SK-N-MC (cell line): ENCODE data around the gene SEZ6.

Experiments used
- DNase-seq: peaks from one replicate; pipeline ENCODE4 v3.0.0-alpha.2; 2011; ENCODE audit warnings: low read depth, low spot score
- H3K27ac ChIP-seq: fragments of 200-600 bp; sonication (generic); 2 replicates; pipeline ENCODE4 v1.5.1; 2016; ENCODE audit warnings: mixed run types
- H3K36me3 ChIP-seq: fragments of 200-600 bp; sonication (generic); 2 replicates; pipeline ENCODE4 v1.6.1; 2017; ENCODE audit warnings: antibody characterized with exemption, low read length, mixed read lengths; ENCODE audit not compliant: insufficient read depth
- H3K4me3 ChIP-seq: fragments of 200-600 bp; sonication (generic); 2 replicates; pipeline ENCODE4 v1.5.1; 2016
- H3K9ac ChIP-seq: fragments of 200-600 bp; sonication (generic); 2 replicates; pipeline ENCODE4 v1.8.0; 2017; ENCODE audit warnings: mixed run types, mixed read lengths; ENCODE audit not compliant: insufficient read length
- H3K9me3 ChIP-seq: fragments of 200-600 bp; sonication (generic); 2 replicates; pipeline ENCODE4 v1.6.1; 2017; ENCODE audit warnings: low read depth, mild to moderate bottlenecking, antibody characterized with exemption, low read length, moderate library complexity, mixed read lengths
- EZH2 ChIP-seq: fragments of 200-600 bp; sonication (generic); IDR thresholded peaks from one replicate; pipeline ENCODE4 v1.6.1; 2017; ENCODE audit warnings: antibody characterized with exemption
- FOXP2 ChIP-seq: optimal IDR thresholded peaks from 2 replicates; pipeline ENCODE3; 2011; ENCODE audit warnings: mild to moderate bottlenecking, moderate library complexity; ENCODE audit not compliant: insufficient read depth; ENCODE audit errors: extremely low read length, control extremely low read depth
- POLR2AphosphoS5 ChIP-seq: IDR thresholded peaks from 2 replicates; pipeline ENCODE4 v1.6.1; 2012; ENCODE audit warnings: mild to moderate bottlenecking, low read depth, low read length, borderline replicate concordance

SEZ6 gene

DNA sequence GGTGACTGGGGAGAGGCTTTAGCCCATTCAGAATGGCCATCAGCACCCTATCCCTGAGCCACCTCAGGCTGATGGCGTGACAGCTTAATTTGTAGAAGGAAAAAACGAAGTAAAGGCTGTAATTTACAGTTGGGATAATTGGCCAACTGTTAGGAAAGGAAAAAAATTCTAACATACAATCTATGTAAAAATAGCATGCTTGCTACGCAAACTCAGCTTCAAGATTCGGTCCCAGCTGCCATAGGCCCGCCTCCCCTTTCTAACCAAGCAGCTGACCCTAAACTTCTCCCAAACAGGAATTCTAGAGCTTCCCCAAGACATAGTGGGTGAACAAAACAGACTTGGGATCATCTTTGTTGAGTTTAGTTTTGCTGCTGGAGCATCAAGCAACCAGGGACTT lies 4.9 kb downstream of the SEZ6 start:
- DNase-seq = no peak
- Histone ChIP-seq H3K36me3 (no peaks in the 10 kb centered on the region), H3K4me3 (no peak overlapping the region), H3K9ac (no peak overlapping the region), H3K27ac (no peak overlapping the region), H3K9me3 (no peaks in the 10 kb centered on the region)
- TF ChIP-seq FOXP2 (no peak), POLR2AphosphoS5 (no peak), EZH2 (no peak)

DNA sequence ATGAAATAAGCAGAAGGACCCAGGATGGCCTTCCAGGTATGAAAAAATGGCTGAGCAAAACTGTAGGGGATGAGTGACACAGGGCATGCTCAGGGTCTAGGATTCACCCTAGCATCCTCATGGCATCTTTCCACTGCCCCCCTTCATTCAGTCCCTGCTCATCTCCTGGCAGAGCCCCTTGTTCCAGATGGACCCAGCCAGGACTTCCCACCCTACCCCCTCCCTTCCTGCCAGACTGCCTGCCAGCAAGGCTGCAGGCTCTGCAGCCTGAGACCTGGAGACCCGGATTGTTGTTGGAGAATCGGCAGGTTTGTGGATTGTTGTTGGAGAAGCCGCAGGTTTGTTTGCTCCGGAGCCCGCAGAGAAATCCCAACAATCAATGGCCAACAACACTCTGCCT lies 6.6 kb downstream of the SEZ6 start:
- no peak for TF ChIP-seq POLR2AphosphoS5
- no peak for TF ChIP-seq EZH2
- no peak for TF ChIP-seq FOXP2
- H3K9me3 ChIP-seq = no peaks in the 10 kb centered on the region
- no peak overlapping the region for H3K27ac ChIP-seq
- no peak for DNase-seq
- H3K36me3 ChIP-seq = no peaks in the 10 kb centered on the region
- H3K4me3 ChIP-seq = no peak overlapping the region
- no peak overlapping the region for H3K9ac ChIP-seq

DNA sequence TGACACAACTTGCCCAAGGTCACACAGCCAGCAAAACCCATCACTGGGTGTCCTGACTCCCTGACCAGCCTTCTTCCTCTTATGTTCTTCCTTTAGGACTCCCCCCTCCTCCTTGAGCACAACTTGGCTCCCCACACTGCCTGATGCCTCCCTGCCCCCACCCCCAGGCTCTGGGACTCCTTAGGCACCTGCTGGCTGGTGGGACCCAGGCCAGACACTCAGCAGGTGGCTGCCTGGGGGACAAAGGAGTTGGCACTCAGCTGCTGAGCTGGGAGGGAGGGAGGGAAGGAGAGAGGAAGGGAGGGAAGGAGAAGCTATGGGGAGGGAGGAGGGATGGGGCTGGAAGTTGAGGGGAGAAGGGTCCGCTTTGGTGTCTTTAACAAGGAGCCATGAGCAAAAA lies 8.0 kb downstream of the SEZ6 start:
- Histone ChIP-seq H3K36me3 (no peaks in the 10 kb centered on the region), H3K4me3 (no peak overlapping the region), H3K27ac (no peak overlapping the region), H3K9ac (no peak overlapping the region), H3K9me3 (no peaks in the 10 kb centered on the region)
- TF ChIP-seq POLR2AphosphoS5 (no peak), EZH2 (no peak), FOXP2 (no peak)
- DNase-seq = no peak

DNA sequence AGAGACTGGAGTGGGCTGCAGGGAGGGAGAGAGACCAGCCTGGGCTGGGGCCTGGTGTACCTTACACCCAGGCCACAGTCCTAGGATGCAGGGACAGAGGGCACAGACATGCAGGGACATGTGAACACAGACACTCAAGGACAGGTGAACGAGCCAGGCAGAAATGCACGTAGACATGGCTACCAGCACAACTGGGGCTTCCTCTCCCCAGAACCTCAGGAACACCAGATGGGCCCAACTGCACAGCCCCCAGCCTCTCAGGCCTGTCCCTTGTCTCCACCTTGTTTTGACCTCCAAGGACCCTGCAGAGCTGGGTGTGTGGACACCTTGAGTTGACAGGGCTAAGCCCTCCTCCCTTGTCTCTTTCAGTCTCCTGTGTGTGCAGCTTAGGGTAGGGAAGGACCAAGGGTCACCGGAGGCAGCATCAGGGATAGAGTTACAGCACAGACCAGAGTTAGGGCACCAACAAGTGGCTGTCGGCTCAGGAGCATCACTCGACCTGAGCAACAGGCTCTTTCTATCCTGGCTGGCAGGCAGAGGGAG lies 9.2 kb downstream of the SEZ6 start:
- H3K9ac ChIP-seq = no peak overlapping the region
- no peak overlapping the region for H3K27ac ChIP-seq
- no peaks in the 10 kb centered on the region for H3K9me3 ChIP-seq
- DNase-seq = no peak
- no peak for TF ChIP-seq FOXP2
- TF ChIP-seq EZH2 = no peak
- no peak for TF ChIP-seq POLR2AphosphoS5
- no peak overlapping the region for H3K4me3 ChIP-seq
- no peaks in the 10 kb centered on the region for H3K36me3 ChIP-seq

DNA sequence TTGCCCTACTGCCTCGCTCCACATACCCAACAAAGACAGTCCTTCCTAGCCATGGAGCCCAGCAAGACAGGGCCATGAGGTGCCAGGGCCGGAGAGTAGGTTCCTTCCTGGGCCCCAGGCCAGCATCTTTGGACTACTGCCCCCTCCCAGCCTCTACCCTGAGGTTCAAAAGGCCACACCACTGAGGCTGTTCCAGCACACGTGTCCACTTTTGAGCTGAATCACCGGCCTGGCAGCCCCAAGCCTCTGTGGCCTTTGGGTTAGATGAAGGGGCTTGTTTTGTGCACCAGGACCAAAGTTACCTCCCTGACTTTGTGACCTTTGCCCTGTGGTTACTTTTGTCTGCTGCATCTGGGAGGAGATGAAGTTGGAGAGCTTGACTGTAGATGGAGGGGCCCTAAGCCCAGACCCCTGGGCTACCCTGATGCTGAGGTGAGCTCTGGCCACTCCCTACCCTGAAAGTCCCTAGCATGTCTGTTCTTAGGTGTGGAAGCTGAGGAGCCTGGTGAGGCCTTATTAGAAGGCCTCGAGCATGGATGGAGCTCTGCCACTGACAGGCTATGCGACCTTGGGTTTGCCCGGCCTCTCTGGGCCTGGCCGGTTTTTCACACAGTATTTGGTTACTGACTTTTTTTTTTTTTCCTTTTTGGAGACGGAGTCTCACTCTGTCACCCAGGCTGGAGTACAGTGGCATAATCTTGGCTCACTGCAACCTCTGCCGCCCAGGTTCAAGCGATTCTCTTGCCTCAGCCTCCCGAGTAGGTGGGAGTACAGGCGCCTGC lies 12.0 kb downstream of the SEZ6 start:
- TF ChIP-seq POLR2AphosphoS5 (no peak), FOXP2 (no peak)
- Histone ChIP-seq H3K4me3 (no peak overlapping the region), H3K9ac (no peak overlapping the region), H3K36me3 (no peaks in the 10 kb centered on the region), H3K27ac (no peak overlapping the region), H3K9me3 (no peaks in the 10 kb centered on the region)
- no peak for DNase-seq

DNA sequence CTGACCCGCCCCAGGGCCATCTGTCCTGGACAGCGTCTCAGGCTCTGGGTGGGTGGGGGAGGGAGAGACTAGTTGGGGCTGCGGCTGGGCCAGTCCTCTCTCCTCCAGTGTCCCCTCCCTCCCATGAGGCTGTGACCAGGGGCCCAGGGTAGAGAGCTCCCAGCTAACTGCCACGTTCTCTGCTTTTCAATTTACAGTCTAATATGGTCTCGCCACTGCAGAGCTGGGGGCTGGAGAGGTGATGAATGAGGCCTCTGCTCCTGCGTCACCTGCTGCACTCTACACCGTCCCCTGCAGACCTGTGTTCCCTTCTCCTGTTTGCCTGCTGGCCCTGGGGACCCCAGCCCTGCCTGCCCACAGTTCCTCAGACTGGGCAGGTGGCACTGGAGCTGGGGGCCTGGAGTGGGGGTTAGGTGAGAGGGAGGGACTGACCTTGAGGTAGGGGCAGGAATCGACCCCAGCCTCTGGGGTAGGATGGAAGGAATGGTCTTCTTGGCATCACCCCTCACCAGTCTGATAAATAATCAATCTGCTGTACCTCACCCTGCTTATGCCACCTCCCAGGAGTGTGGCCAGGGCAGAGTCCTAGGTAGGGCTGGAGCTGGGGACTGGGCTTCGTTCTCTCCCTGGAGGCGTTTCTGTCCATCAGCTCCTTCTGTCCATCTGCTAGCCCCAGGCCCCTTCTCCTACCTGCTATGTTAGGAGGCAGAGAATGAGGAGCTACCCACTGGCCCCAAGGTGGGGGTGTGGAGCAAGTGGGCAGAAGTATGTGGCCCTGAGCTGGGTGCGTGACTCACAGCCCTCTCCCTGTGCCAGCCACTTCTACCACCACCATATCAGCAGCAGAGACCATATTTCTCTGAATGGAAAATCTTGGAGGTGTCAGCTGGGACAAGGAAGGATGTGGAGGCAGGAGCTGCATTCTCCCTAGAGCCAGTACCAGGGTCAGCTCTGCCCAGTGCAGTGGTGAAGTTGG lies 12.9 kb downstream of the SEZ6 start:
- H3K36me3 ChIP-seq = no peaks in the 10 kb centered on the region
- no peaks in the 10 kb centered on the region for H3K9me3 ChIP-seq
- DNase-seq = no peak
- no peak for TF ChIP-seq EZH2
- TF ChIP-seq FOXP2 = no peak
- no peak for TF ChIP-seq POLR2AphosphoS5
- no peak overlapping the region for H3K9ac ChIP-seq
- H3K4me3 ChIP-seq = no peak overlapping the region
- H3K27ac ChIP-seq = no peak overlapping the region

DNA sequence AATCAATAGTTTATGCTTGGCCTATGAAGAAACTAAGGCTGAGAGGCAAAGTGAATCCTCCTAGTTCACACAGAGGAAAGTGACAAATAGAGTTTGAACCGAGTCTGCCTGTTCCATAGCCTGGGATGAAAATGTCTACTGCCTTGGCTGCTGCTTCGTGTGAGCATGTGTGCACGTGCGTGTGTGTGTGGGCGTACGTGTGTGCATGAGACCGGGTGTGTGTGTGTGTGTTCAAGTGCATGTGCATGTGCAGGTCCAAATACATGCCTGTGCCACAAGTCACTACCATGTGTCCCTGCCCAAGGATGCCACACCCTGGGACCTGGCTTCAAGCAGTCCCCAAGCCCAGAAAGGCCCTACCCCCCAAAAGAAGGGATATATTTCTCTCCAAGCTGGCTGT lies 13.6 kb downstream of the SEZ6 start:
- H3K4me3 ChIP-seq = no peak overlapping the region
- H3K27ac ChIP-seq = no peak overlapping the region
- no peak for TF ChIP-seq POLR2AphosphoS5
- TF ChIP-seq FOXP2 = no peak
- TF ChIP-seq EZH2 = no peak
- H3K9me3 ChIP-seq = no peaks in the 10 kb centered on the region
- H3K36me3 ChIP-seq = no peaks in the 10 kb centered on the region
- H3K9ac ChIP-seq = no peak overlapping the region
- DNase-seq = no peak

DNA sequence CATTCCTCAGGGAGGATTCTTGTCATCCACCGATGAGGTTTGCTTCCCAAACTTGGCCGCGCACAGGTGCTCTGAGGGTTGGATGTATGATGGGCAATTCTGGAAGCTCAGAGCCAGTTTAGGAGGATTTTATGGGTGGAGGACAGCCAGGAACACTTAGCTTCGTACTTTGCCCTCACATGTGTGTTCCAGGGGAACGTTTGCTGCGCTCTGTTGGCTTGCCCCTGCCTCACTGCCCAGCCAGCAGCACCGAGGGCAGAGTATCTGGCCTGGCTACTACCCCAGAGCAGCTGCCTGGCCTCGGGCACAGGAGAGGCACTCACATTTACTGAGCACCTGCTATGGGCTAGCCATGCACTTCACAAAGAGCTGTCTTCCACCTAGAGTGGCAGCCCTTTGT lies 14.1 kb downstream of the SEZ6 start:
- no peak overlapping the region for H3K4me3 ChIP-seq
- H3K36me3 ChIP-seq = no peaks in the 10 kb centered on the region
- no peak overlapping the region for H3K9ac ChIP-seq
- no peak for DNase-seq
- no peak overlapping the region for H3K27ac ChIP-seq
- no peak for TF ChIP-seq EZH2
- no peaks in the 10 kb centered on the region for H3K9me3 ChIP-seq
